Natural killer cell (primary cell): ENCODE measurements around the gene PPP1R16B. TPM values are rescaled to one million over a fixed set of nuclear protein-coding genes. Genes with fewer than 3 reads are reported as not detected.

Experiments
- ATAC-seq, 3 donors: fragments of 150-1000 bp in 2 of 3; fragments of 200-7000 bp in 1 of 3; cut with Tn5 transposase; 1 replicate in 1 of 3; 2 replicates in 2 of 3; pipeline ENCODE4 v1.10.0; 2021; ENCODE audit warnings: mild to moderate bottlenecking in 2 of 3, moderate library complexity in 2 of 3
- DNase-seq, 2 donors: peaks; one replicate each; pipeline versions ENCODE4 v3.0.0 to v3.0.0-alpha.2; 2013 to 2021; ENCODE audit warnings: mixed read lengths in 1 of 2
- H3K27ac ChIP-seq: one replicate; pipeline ENCODE4 v1.5.1; 2013; ENCODE audit warnings: mild to moderate bottlenecking, low read length
- H3K27me3 ChIP-seq: one replicate; pipeline ENCODE4 v1.6.1; 2013; ENCODE audit warnings: low read length; ENCODE audit not compliant: control insufficient read depth, insufficient read depth
- H3K36me3 ChIP-seq: one replicate; pipeline ENCODE4 v1.6.1; 2013; ENCODE audit warnings: low read length; ENCODE audit not compliant: control insufficient read depth, insufficient read depth
- H3K4me1 ChIP-seq: one replicate; pipeline ENCODE4 v1.6.1; 2013; ENCODE audit warnings: low read length; ENCODE audit not compliant: control insufficient read depth, insufficient read depth
- H3K4me3 ChIP-seq: one replicate; pipeline ENCODE4 v1.5.1; 2013; ENCODE audit warnings: low read length
- H3K9me3 ChIP-seq: one replicate; pipeline ENCODE4 v1.6.1; 2013; ENCODE audit warnings: low read length; ENCODE audit not compliant: control insufficient read depth, insufficient read depth
- H3K27ac Mint-ChIP-seq, 2 donors: one replicate each; pipeline ENCODE4 v1.8.0; 2022; ENCODE audit warnings: mild to moderate bottlenecking in 2 of 2, mixed read lengths in 2 of 2, moderate library complexity in 1 of 2
- H3K27me3 Mint-ChIP-seq, 2 donors: one replicate each; pipeline ENCODE4 v1.8.0; 2022; ENCODE audit warnings: low read depth in 2 of 2, mixed read lengths in 2 of 2
- H3K36me3 Mint-ChIP-seq: one replicate; pipeline ENCODE4 v1.8.0; 2022; ENCODE audit warnings: mixed read lengths
- H3K4me1 Mint-ChIP-seq, 2 donors: one replicate each; pipeline ENCODE4 v1.8.0; 2022; ENCODE audit warnings: mixed read lengths in 2 of 2
- H3K4me3 Mint-ChIP-seq: one replicate; pipeline ENCODE4 v1.8.0; 2022; ENCODE audit warnings: mild to moderate bottlenecking, moderate library complexity, mixed read lengths
- H3K9me3 Mint-ChIP-seq, 2 donors: one replicate each; pipeline ENCODE4 v1.8.0; 2022; ENCODE audit warnings: mixed read lengths in 2 of 2
- CTCF ChIP-seq: fragments of 200-600 bp; IDR thresholded peaks from one replicate; pipeline ENCODE4 v1.8.0; 2022; ENCODE audit warnings: antibody characterized with exemption
- WGBS: methylation state at CpG from one replicate; pipeline ENCODE4 v1.1.7; 2013; ENCODE audit warnings: missing lambda C conversion rate; ENCODE audit not compliant: insufficient coverage; 5-methylcytosine and 5-hydroxymethylcytosine counted together
- intact Hi-C: fragments of 100-400 bp; cut with micrococcal nuclease; formaldehyde crosslinking; loops from one replicate; pipeline ENCODE4 v1.14.2; 2022
- total RNA-seq, 4 donors: library from RNA; stranded (reverse); fragments of 120-200 nt in 1 of 4; gene quantifications; one replicate each; pipeline versions ENCODE4 v1.2.3 to v1.2.4, GENCODE V29; 2013 to 2022

Gene PPP1R16B
- total RNA-seq, 3 donors from 2014 or later (not counting 1 experiment from before 2014, with no cell fraction given), result 52.0 to 62.3 (median 53.7) TPM

GRCh38 chr20:38875175-38875993, 69.9 kb downstream of the PPP1R16B start:
- ATAC-seq (peak; percentile 49 to 73 (median 66)), DNase-seq (peak; percentile 75 to 88)
- no peaks in the 10 kb centered on the region for H3K9me3 ChIP-seq
- H3K9me3 Mint-ChIP-seq, result no peaks in the 10 kb centered on the region
- 1% methylated on average over 11 of the region's 11 CpGs for WGBS
- peak overlapping the region; percentile 87 for H3K4me3 Mint-ChIP-seq
- intact Hi-C loops, result loop anchor here (1.0 to 2.0 kb wide), 2 partner anchors 17 to 99 kb away; no protein-coding TSS in a partner anchor
- no peaks in the 10 kb centered on the region for H3K36me3 Mint-ChIP-seq
- peak overlapping the region; percentile 94 for H3K27ac ChIP-seq
- no peak for TF ChIP-seq CTCF
- H3K4me1 Mint-ChIP-seq, result peaks cover 88 to 93% of the 10 kb centered on the region in 2 donors
- H3K27me3 Mint-ChIP-seq, result no peaks in the 10 kb centered on the region
- H3K27me3 ChIP-seq, result no peaks in the 10 kb centered on the region
- H3K4me1 ChIP-seq, result peaks cover 85% of the 10 kb centered on the region
- H3K27ac Mint-ChIP-seq, result peak overlapping the region; percentile 99
- no peaks in the 10 kb centered on the region for H3K36me3 ChIP-seq
- H3K4me3 ChIP-seq, result peak overlapping the region; percentile 20

GRCh38 chr20:38877483-38877882, 72.0 kb downstream of the PPP1R16B start:
- TF ChIP-seq CTCF, result no peak
- WGBS, result 84% methylated on average over 6 of the region's 6 CpGs
- H3K27me3 ChIP-seq, result no peaks in the 10 kb centered on the region
- Mint-ChIP-seq H3K4me3 (peak overlapping the region; percentile 32), H3K36me3 (no peaks in the 10 kb centered on the region), H3K9me3 (no peaks in the 10 kb centered on the region), H3K27ac (peak overlapping the region; percentile 99), H3K27me3 (no peaks in the 10 kb centered on the region), H3K4me1 (peaks cover 89 to 94% of the 10 kb centered on the region in 2 donors)
- H3K36me3 ChIP-seq, result no peaks in the 10 kb centered on the region
- intact Hi-C loops, result no loop called here
- ATAC-seq (no peak), DNase-seq (no peak)
- H3K4me3 ChIP-seq, result no peak overlapping the region
- H3K27ac ChIP-seq, result no peak overlapping the region
- H3K4me1 ChIP-seq, result peaks cover 83% of the 10 kb centered on the region
- H3K9me3 ChIP-seq, result no peaks in the 10 kb centered on the region

GRCh38 chr20:38878866-38879265, 73.4 kb downstream of the PPP1R16B start:
- 81% methylated on average over 9 of the region's 9 CpGs for WGBS
- intact Hi-C loops, result no loop called here
- no peak overlapping the region for H3K4me3 Mint-ChIP-seq

More at GRCh38 chr20:38878866-38879265, 73.4 kb downstream of the PPP1R16B start:
- H3K36me3 ChIP-seq, result no peaks in the 10 kb centered on the region
- no peaks in the 10 kb centered on the region for H3K27me3 Mint-ChIP-seq
- no peak overlapping the region for H3K27ac ChIP-seq
- TF ChIP-seq CTCF, result no peak
- no peak for DNase-seq
- peak overlapping the region; percentile 59 to 99 for H3K27ac Mint-ChIP-seq
- H3K9me3 Mint-ChIP-seq, result no peaks in the 10 kb centered on the region
- H3K36me3 Mint-ChIP-seq, result no peaks in the 10 kb centered on the region
- H3K4me3 ChIP-seq, result no peak overlapping the region
- peaks cover 83% of the 10 kb centered on the region for H3K4me1 ChIP-seq
- no peak for ATAC-seq
- H3K27me3 ChIP-seq, result no peaks in the 10 kb centered on the region
- no peaks in the 10 kb centered on the region for H3K9me3 ChIP-seq
- peaks cover 86 to 94% of the 10 kb centered on the region in 2 donors for H3K4me1 Mint-ChIP-seq
